Stomach (tissue), 9 donors: ENCODE measurements around the gene NEDD4. TPM values are rescaled to one million over a fixed set of nuclear protein-coding genes. Genes with fewer than 3 reads are reported as not detected.

Source experiments
- DNase-seq, 2 donors: peaks; one replicate each; pipeline versions ENCODE4 v3.0.0 to v3.0.0-alpha.2; 2013 to 2019
- H3K27ac ChIP-seq, 5 donors: fragments of 200-600 bp in 4 of 5; sonication (generic) in 4 of 5; one replicate each; pipeline ENCODE4 v1.5.1; 2013 to 2019; ENCODE audit warnings: mild to moderate bottlenecking in 1 of 5, moderate library complexity in 1 of 5
- H3K27me3 ChIP-seq, 3 donors: fragments of 200-600 bp; sonication (generic); one replicate each; pipeline ENCODE4 v1.5.1; 2017 to 2019; ENCODE audit warnings: mixed run types in 1 of 3
- H3K36me3 ChIP-seq, 4 donors: fragments of 200-600 bp; sonication (generic); 1 replicate in 3 of 4; 2 replicates in 1 of 4; pipeline ENCODE4 v1.5.1; 2016 to 2019
- H3K4me1 ChIP-seq, 4 donors: fragments of 200-600 bp; sonication (generic); one replicate each; pipeline ENCODE4 v1.5.1; 2016 to 2019
- H3K4me3 ChIP-seq, 4 donors: fragments of 200-600 bp; sonication (generic) in 3 of 4; one replicate each; pipeline ENCODE4 v1.5.1; 2016 to 2019; ENCODE audit warnings: mild to moderate bottlenecking in 1 of 4
- H3K9me3 ChIP-seq, 4 donors: fragments of 200-600 bp; sonication (generic); one replicate each; pipeline ENCODE4 v1.5.1; 2016 to 2019
- CTCF ChIP-seq, 7 experiments: fragments of 450-650 bp in 4 of 7; fragments of 200-600 bp in 3 of 7; sonication (generic) in 3 of 7; IDR thresholded peaks; one replicate each; pipeline ENCODE4 v1.5.1; 2016 to 2019; ENCODE audit warnings: antibody characterized with exemption in 7 of 7, control low read depth in 2 of 7, mild to moderate bottlenecking in 1 of 7
- EP300 ChIP-seq: sonication (generic); formaldehyde crosslinking; IDR thresholded peaks from one replicate; pipeline ENCODE4 v1.6.1; 2017; ENCODE audit warnings: antibody characterized with exemption
- POLR2A ChIP-seq, 4 donors: fragments of 450-650 bp; IDR thresholded peaks; one replicate each; pipeline ENCODE4 v1.6.1; 2016; ENCODE audit warnings: antibody characterized with exemption in 4 of 4, control low read depth in 2 of 4, mild to moderate bottlenecking in 1 of 4, moderate library complexity in 1 of 4
- POLR2AphosphoS5 ChIP-seq, 3 donors: sonication (generic); formaldehyde crosslinking; IDR thresholded peaks; one replicate each; pipeline ENCODE4 v1.6.1; 2016; ENCODE audit warnings: antibody characterized with exemption in 3 of 3
- WGBS, 5 donors: extraction: QIAGEN DNeasy Blood & Tissue Kit in 3 of 5; methylation state at CpG; one replicate each; pipeline versions ENCODE4 v1.1.5 to v1.1.7; 2013 to 2018; 5-methylcytosine and 5-hydroxymethylcytosine counted together
- intact Hi-C: fragments of 100-400 bp; cut with DNase I; formaldehyde crosslinking; loops from one replicate; pipeline ENCODE4 v1.15.1; 2023; ENCODE audit warnings: low total_unique reads
- polyA plus RNA-seq, 3 donors: library from polyadenylated mRNA; stranded (reverse); fragments of 200-250 nt; gene quantifications; one replicate each; pipeline ENCODE4 v1.2.3, GENCODE V29; 2013
- total RNA-seq, 5 donors: library from RNA; depleted of rRNA; stranded (reverse); fragments of >200 nt; gene quantifications; one replicate each; pipeline versions ENCODE4 v1.1.0 to v1.2.3, GENCODE V29; 2014 to 2016
- donor health status: healthy with polysubstance abuse.
- donor health status: Bipolar disorder and iron deficiency.
- donor health status: healthy.

NEDD4 gene
- total and polyA plus RNA-seq, 8 donors = 2.9 to 40.8 (median 7.5) TPM

- Histone ChIP-seq H3K36me3 (no peaks in the 10 kb centered on the region), H3K27ac (no peak overlapping the region), H3K4me1 (peaks cover 0 to 20% (median 7%) of the 10 kb centered on the region in 4 donors), H3K4me3 (no peak overlapping the region), H3K9me3 (peaks cover 0 to 4% (median 0%) of the 10 kb centered on the region in 4 donors), H3K27me3 (no peaks in the 10 kb centered on the region)
- intact Hi-C loops = no loop called here
- no peak for TF ChIP-seq POLR2AphosphoS5 (IDR thresholded peaks at IDR 0.05)
- no peak for TF ChIP-seq EP300
- TF ChIP-seq CTCF (IDR thresholded peaks at IDR 0.05) = no peak
- no peak for TF ChIP-seq POLR2A (IDR thresholded peaks at IDR 0.05)
- no peak for DNase-seq
- 29 to 47% (median 35%) methylated on average over 3 of the region's 3 CpGs for WGBS, 5 donors
These were observed 99.6 kb downstream of the NEDD4 start for GRCh38 chr15:55893852-55894251.

- no peak for DNase-seq
- H3K36me3 ChIP-seq = no peaks in the 10 kb centered on the region
- H3K4me1 ChIP-seq = peaks cover 0 to 9% (median 2%) of the 10 kb centered on the region in 4 donors
- peaks cover 0 to 20% (median under 1%) of the 10 kb centered on the region in 4 donors for H3K9me3 ChIP-seq
- no peak overlapping the region for H3K27ac ChIP-seq
- H3K27me3 ChIP-seq = no peaks in the 10 kb centered on the region
- TF ChIP-seq POLR2A (IDR thresholded peaks at IDR 0.05) (no peak), POLR2AphosphoS5 (IDR thresholded peaks at IDR 0.05) (no peak), EP300 (no peak), CTCF (IDR thresholded peaks at IDR 0.05) (no peak)
- intact Hi-C loops = no loop called here
- 73 to 89% (median 80%) methylated on average over 1 of the region's 1 CpG for WGBS, 5 donors
- no peak overlapping the region for H3K4me3 ChIP-seq
These were observed 102.2 kb downstream of the NEDD4 start for GRCh38 chr15:55891196-55891595.

- H3K27me3 ChIP-seq = no peaks in the 10 kb centered on the region
- intact Hi-C loops = no loop called here
- no peak for TF ChIP-seq POLR2A (IDR thresholded peaks at IDR 0.05)
- TF ChIP-seq CTCF (IDR thresholded peaks at IDR 0.05) = no peak
- TF ChIP-seq POLR2AphosphoS5 (IDR thresholded peaks at IDR 0.05) = no peak
- no peak for TF ChIP-seq EP300
- no peak overlapping the region for H3K4me3 ChIP-seq
- H3K27ac ChIP-seq = no peak overlapping the region
- no peak for DNase-seq
- no peaks in the 10 kb centered on the region for H3K4me1 ChIP-seq
- H3K36me3 ChIP-seq = no peaks in the 10 kb centered on the region
- H3K9me3 ChIP-seq = peaks cover 0 to 19% (median 2%) of the 10 kb centered on the region in 4 donors
These were observed 109.2 kb downstream of the NEDD4 start for GRCh38 chr15:55884223-55884622.

- intact Hi-C loops = no loop called here
- no peak overlapping the region for H3K27ac ChIP-seq
- H3K36me3 ChIP-seq = no peaks in the 10 kb centered on the region
- no peaks in the 10 kb centered on the region for H3K27me3 ChIP-seq
- H3K4me1 ChIP-seq = no peaks in the 10 kb centered on the region
- H3K4me3 ChIP-seq = no peak overlapping the region
- TF ChIP-seq CTCF (IDR thresholded peaks at IDR 0.05) (no peak), POLR2AphosphoS5 (IDR thresholded peaks at IDR 0.05) (no peak), EP300 (no peak), POLR2A (IDR thresholded peaks at IDR 0.05) (no peak)
- DNase-seq = no peak
- H3K9me3 ChIP-seq = no peaks in the 10 kb centered on the region
These were observed 114.2 kb downstream of the NEDD4 start for GRCh38 chr15:55879181-55879580.
